GM18520 (cell line): Measurements from ENCODE around the gene ACSL3.
A peak's percentile ranks its signal among the peaks of the same experiment; 100 is the strongest.
"Not testable (repeated sequence)": the region's sequence is repeated elsewhere in the genome, so short reads cannot be mapped to it uniquely, and the experiment has no call there.

Experiments
- ATAC-seq: cut with Tn5 transposase; IDR thresholded peaks from one replicate; pipeline ENCODE4 v1.9.1; 2021; ENCODE audit not compliant: unreplicated experiment

The ACSL3 gene

GRCh38 chr2:222860740-222861410 is at the start of gene ACSL3:
Gene ACSL3, plus strand, starts transcription at chr2:222861036. Its CDS starts 47,737 bp downstream, at chr2:222908773.
- peak; percentile 98 for ATAC-seq

DNA sequence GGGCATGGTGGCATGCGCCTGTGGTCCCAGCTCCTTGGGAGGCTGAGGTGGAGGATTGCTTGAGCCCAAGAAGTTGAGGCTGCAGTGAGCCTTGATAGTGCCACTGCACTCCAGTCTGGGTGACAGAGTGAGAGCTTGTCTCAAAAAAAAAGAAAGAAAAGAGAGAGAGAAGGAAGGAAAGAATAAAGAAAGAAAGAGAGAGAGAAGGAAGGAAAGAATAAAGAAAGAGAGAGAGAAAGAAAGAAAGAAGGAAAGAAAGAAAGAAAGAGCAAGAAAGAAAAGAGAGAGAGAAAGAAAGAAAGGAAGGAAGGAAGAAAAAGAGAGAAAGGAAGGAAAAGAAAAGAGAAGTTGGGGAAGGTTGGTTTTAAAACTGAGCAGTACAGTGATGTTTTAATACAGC is 49.0 kb upstream of the ACSL3 start:
- no peak for ATAC-seq

GRCh38 chr2:222813177-222813843 is 47.5 kb upstream of the ACSL3 start:
- ATAC-seq: peak; percentile 98

DNA sequence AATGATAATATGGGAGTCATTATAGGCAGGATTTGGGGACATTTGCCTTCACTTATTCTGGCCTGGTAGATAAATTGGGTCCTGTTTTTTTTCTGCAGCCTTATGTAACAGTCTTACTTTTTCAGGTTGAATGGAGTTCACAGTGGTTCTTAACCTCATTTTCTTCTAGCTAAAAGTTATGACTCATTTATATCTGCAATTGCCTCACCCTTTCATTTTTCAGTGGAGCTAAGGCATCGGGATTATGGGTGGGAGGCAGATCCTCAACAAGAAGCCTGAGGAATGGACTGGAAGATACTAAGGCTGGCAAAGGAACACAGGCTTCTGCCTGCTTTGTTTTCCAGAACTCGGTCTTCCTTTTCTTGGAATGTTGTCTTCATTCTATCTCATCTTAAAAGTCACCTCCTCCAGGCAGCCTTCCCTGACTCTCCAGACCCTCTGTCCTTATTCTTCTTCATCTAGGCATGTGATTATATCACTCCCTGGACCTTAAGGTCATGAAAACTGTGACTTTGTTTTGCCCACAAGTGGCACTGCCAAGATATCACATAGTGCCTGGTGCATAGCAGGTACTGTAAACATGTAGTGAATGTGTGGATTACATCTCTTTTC is 41.0 kb upstream of the ACSL3 start:
- ATAC-seq: no peak

DNA sequence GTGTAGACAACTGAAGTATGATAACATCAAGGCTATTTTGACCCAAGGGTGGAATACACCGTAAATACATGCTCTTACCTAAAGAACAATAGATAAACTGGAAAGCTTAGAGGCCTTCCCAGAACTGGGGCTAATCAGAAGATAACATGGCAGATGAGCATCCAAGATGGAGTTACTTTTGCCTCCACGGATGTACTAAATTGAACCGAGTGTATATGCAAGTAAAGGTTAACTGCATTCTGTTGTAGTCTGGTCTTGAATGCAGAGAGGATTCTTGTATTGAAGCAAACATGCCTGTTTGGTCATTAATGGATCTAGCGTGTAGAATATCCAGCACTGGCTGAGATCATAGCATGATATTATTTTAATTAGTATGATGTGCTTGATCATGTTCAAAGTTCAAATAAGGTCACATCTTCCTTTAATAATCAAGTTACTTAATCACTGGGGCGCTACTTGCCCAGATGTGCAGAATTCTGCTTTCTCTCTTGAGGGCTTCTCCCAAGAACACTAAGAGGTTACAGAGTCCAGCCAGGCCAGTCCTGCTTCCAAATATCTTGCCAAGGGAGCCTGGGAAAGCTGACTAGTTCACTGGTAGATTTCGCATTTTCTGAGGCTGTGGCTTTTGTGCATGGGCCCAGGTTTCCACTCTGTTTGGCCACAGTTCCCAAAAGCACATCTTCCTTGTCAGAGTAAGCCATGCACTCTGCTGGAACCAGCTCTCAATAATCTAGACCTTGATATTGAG is 37.5 kb upstream of the ACSL3 start:
- ATAC-seq: no peak

- no peak for ATAC-seq
Observed at GRCh38 chr2:222825031-222825430, 35.8 kb upstream of the ACSL3 start.

DNA sequence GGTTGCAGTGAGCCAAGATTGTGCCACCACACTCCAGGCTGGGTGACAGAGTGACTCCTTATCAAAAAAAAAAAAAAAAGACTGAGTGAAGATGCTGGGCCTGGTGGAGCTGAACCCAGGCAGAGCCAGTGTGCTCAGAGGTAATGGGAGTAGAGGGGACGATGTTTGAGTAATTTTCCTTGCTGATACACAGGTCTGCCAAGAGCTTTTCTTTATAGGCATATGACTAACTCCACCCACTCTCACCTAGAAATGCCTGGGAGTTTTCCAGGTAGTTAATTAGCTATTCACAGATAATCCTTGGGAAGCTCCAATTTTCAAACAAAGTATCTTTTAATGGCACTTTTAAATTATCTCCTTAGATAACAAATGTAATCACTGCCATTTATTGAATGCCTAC is 33.4 kb upstream of the ACSL3 start:
- ATAC-seq: no peak

DNA sequence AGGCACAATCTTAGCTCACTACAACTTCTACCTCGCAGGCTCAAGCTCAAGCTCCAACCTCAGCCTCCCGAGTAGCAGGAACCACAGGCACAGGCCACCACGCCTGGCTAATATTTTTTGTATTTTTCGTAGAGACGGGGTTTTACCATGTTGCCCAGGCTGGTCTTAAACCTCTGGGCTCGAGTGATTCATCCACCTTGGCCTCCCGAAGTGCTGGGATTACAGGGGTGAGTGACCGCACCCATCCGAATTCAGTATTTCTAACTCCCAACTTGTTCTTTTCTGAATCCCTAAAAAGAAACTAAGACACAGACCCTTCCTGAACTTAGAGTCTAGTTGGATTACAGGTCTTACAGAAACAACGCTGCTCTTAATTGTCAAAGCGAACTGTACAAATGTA is 32.3 kb upstream of the ACSL3 start:
- no peak for ATAC-seq

GRCh38 chr2:222830164-222830563 is 30.7 kb upstream of the ACSL3 start:
- no peak for ATAC-seq

- no peak for ATAC-seq
Observed at GRCh38 chr2:222833410-222833809, 27.4 kb upstream of the ACSL3 start.

GRCh38 chr2:222835143-222835822 is 25.6 kb upstream of the ACSL3 start:
- ATAC-seq: no peak

- no peak for ATAC-seq
Observed at GRCh38 chr2:222835823-222836151, 25.0 kb upstream of the ACSL3 start.

- ATAC-seq: no peak
Observed at GRCh38 chr2:222837643-222838056, 23.2 kb upstream of the ACSL3 start.

GRCh38 chr2:222840060-222840802 is 20.6 kb upstream of the ACSL3 start:
- no peak for ATAC-seq

DNA sequence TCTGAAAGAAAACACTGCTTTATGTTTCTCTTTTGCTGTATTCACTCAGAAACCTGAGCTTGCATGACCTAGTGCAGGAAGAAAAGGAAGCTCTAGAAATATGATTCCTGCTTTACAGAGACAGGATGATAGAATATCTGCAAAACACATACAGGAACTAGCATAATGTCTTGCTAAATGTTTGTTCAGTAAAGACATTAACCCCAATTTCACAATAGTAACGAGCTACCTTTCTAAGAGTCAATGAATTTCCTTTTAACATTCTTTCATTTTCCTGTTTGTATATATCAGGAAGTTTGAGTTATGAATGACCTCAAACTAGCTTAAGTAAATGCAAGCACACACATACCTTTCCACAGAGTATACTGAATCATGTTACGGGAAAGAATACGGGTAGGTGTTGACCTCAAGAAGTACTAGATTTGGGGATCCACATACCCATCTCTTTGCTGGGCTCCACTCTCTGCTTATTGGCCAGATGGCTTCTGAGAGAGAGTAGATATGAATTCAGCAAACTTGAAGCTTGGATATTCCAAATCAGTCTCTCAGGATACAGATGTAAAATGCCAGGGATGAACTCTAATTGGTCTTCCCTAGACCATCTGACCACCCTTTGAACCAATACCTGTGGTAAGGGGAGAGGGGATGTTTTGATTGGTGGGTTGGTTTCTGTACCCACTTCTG is 18.2 kb upstream of the ACSL3 start:
- no peak for ATAC-seq

GRCh38 chr2:222844323-222844722 is 16.5 kb upstream of the ACSL3 start:
- no peak for ATAC-seq

DNA sequence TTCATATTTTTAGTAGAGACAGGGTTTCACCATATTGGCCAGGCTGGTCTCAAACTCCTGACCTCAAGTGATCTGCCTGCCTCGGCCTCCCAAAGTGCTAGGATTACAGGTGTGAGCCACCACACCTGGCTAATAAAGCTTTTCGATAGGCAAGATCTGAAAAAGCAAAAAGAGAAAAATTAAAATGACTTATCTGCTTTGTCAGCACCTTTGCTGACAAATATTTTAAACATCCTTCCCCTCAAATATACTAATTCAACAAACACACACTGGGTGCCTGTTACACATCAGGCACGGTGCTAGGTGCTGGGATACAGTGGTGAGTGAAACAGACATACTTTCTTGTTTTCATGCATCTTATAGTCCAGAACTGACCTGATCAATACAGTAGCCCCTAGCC is 15.5 kb upstream of the ACSL3 start:
- not testable (repeated sequence) for ATAC-seq

- no peak for ATAC-seq
Observed at GRCh38 chr2:222846003-222846402, 14.8 kb upstream of the ACSL3 start.

DNA sequence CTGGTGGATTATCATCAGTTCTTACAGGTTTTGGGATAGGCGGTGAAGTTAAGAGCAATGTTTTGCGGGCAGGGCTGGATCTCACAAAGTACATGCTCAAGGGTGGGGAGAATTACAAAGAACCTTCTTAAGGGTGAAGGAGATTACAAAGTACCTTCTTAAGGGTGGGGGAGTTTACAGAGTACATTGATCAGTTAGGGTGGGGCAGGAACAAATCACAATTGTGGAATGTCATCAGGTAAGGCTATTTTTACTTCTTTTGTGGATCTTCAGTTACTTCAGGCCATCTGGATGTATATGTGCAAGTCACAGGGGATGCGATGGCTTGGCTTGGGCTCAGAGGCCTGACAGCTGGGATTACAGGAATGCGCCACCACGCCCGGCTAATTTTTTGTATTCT is 12.8 kb upstream of the ACSL3 start:
- ATAC-seq: not testable (repeated sequence)

GRCh38 chr2:222848862-222849261 is 12.0 kb upstream of the ACSL3 start:
- no peak for ATAC-seq
